GM19099 (cell line): ENCODE data around the gene NIBAN1.

ENCODE experiments used
- POLR2A ChIP-seq: IDR thresholded peaks from 3 replicates; pipeline ENCODE4 v1.6.1; 2011; ENCODE audit warnings: low read depth; ENCODE audit not compliant: insufficient read length; ENCODE audit errors: extremely low read depth

Gene NIBAN1

DNA sequence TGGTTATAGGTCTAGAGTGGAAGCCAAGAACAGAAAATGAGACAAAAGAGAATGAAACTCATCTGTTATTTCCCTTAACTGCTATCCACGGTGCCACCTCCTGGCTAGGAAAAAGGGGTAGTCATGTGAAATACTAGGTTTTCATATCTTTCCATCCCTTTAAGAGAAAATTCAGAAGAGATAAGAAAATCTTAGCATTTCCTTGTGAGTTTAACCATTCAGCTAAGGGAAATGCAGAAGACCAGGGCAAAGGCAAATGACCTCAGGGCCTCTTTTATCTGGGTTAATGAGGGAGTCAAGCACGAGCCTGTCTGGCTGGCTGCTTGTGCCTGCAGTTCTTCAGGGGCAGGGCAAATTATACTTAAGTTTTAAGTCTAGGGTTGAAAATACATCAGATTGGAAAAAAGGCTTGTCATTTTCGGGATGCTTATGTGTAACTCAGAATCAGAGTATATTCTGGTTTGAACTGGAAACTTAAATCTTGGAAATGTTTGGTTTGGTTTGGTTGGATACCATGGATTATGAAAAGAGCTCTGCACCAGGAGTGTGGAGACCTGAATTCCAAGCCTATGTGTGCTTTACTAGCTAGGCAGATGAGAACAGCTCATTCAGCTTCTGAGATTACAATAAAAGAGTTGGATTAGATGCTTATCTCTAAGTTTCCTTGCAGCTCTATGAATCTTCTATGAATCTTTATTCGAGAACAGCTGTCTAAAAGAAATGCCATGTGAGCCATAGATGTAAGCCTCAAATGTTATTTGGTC is 19.9 kb downstream of the NIBAN1 start:
- TF ChIP-seq POLR2A, result no peak

DNA sequence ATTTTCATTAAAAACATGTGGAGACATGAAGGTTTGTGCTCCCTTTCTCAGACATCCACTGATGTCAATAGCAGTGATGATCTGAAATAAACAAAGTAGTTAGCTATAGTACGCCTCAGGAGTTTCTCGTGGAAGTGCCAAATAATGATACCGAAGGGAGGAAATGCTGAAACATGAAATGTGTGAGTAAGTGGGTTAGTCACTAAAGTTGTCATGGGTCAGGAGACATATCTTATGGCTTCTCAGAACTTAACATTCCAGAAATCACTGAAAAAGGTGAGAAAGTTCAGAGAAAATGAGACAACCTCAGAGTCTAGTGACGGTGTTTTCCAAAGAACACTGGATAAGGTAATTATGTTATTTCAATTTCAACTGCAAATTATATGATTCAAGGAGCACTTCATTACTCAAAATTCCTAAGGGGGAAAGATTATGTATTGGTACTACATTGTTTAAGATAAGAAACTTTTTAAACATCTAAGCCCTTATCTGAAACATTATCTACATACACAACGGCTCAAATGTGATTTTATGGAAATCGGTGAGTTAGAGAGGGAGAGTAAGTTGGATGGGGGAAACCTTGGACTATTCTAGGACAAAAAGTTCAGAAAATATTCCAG is 20.6 kb downstream of the NIBAN1 start:
- TF ChIP-seq POLR2A, result no peak

DNA sequence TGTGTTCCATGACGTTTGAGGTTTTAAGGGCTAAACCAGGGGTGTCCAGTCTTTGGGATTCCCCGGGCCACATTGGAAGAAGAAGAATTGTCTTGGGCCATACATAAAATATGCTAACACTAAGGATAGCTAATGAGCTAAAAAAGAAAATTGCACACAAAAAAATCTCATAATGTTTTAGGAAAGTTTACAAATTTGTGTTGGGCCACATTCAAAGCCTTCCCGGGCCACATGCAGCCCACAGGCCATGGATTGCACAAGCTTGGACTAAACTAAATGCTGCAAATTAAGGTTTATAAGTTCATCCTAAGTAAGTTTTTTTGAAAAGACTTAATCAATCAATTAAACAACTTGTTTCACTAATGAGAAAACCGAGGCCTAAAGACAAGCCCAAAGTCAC is 21.9 kb downstream of the NIBAN1 start:
- TF ChIP-seq POLR2A, result no peak

DNA sequence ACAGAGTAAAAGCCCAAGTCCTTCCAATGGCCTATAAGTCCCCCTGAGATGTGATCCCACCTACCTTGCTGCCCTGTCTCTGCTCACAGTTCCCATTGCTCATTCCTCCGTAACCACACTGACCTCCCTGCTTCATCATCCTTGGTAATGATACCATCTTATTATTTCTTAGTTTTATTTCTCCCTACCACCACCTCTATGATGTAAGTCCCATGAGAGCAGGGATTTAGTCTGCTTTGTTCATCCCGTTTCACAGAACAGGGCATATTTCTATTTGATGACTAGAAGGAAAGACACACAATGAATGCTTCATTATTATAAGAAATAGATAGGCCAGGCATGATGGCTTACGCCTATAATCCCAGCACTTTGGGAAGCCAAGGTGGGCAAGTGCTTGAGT is 22.5 kb downstream of the NIBAN1 start:
- no peak for TF ChIP-seq POLR2A

DNA sequence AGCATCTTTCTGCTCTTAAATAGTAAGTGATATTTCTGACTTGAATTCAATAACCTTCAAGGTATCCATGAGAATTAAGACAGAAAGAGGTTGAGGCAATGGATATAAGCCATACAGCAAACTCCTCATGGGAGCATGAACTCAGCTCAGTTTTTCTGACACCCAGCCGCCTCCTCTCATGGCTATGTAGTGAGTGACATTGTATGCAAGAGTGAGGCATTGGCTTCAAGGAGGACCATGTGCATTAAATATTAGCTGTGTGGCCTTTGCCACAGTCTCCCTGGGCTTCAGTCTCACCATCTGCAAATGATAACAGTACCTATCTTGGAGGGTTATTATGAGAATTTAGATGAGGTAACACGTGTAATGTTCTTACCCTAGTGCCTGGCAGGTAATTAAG is 23.4 kb downstream of the NIBAN1 start:
- no peak for TF ChIP-seq POLR2A

DNA sequence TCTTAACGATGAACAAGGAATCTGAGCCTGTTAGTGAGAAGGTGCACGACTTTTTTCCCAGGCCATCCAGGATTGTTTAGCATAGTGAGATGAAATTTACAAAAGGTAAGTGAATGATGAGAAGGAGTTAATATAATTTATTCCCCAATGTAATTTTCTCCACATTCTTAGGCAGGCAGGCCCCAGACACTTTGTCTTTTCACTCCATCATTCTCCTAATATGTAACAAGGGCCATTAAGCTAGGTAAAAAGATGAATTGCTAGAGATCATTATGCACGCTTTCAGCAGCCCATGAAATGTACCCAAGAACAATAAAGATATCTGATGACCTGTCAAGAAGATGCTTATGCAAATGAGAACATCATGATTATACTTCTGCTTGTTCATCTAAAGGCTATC is 24.1 kb downstream of the NIBAN1 start:
- no peak for TF ChIP-seq POLR2A

GRCh38 chr1:184947497-184948256 is 26.6 kb downstream of the NIBAN1 start:
- TF ChIP-seq POLR2A, result no peak

GRCh38 chr1:184945678-184946412 is 28.5 kb downstream of the NIBAN1 start:
- no peak for TF ChIP-seq POLR2A

GRCh38 chr1:184945029-184945428 is 29.3 kb downstream of the NIBAN1 start:
- no peak for TF ChIP-seq POLR2A

DNA sequence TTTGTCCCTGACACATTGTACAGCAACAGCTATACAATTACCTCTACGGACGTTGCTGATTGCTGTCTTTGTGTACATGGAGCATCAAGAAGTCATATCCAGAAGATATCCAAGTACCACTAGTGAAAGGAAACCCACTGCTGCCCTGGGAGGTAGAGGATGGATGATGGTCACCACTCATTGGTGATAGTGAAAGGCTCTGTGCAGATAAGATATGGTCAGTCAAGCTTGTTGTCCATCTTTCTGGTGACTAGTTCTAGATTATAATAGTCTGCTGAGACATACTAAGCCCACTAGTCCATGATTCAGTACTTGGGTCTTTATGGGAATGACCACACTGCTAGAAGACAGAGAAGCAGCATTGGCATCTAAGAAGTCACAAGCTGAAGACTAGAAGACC is 30.3 kb downstream of the NIBAN1 start:
- TF ChIP-seq POLR2A, result no peak

DNA sequence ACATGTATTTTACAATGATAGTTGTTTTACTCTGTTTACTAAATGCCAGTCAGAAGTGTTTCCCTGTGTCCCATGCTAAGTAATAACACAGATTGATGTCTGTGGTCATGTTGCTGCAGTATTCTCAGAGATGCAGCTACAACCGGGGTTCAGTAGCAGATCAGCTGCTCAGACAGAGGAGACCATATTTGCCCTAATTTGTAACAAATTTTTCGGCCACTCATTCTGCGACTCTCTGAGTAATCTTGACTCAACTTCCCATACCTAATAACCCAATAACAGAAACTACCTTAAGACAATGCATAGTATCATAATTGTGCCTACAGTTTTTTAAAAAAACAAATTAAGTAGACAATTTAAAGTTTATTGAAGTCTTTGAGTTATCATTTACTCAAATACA is 32.6 kb downstream of the NIBAN1 start:
- no peak for TF ChIP-seq POLR2A

DNA sequence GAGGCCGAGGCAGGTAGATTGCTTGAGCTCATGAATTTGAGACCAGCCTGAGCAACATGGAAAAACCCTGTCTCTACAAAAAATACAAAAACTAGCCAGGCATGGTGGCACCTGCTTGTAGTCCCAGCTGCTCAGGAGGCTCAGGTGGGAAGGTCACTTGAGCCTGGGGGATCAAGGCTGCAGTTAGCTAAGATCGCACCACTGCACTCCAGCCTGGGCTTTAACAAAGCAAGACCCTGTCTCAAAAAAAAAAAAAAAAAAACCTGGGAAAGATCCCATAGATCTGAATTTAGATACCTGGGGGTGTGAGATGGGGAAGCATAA is 32.9 kb downstream of the NIBAN1 start:
- TF ChIP-seq POLR2A, result no peak

GRCh38 chr1:184940694-184941409 is 33.5 kb downstream of the NIBAN1 start:
- TF ChIP-seq POLR2A, result no peak

- no peak for TF ChIP-seq POLR2A
Measured at GRCh38 chr1:184940226-184940625, 34.1 kb downstream of the NIBAN1 start.

GRCh38 chr1:184937729-184938128 is 36.6 kb downstream of the NIBAN1 start:
- TF ChIP-seq POLR2A, result no peak
